Measurements from ENCODE around the gene EEF1A2. TPM values are rescaled to one million over a fixed set of nuclear protein-coding genes. Genes with fewer than 3 reads are reported as not detected.
"Not testable (repeated sequence)": the region's sequence is repeated elsewhere in the genome, so short reads cannot be mapped to it uniquely, and the experiment has no call there.

Gene EEF1A2
- total RNA-seq, 2 experiments from 2014 or later, result 0.12 to 0.17 TPM

DNA sequence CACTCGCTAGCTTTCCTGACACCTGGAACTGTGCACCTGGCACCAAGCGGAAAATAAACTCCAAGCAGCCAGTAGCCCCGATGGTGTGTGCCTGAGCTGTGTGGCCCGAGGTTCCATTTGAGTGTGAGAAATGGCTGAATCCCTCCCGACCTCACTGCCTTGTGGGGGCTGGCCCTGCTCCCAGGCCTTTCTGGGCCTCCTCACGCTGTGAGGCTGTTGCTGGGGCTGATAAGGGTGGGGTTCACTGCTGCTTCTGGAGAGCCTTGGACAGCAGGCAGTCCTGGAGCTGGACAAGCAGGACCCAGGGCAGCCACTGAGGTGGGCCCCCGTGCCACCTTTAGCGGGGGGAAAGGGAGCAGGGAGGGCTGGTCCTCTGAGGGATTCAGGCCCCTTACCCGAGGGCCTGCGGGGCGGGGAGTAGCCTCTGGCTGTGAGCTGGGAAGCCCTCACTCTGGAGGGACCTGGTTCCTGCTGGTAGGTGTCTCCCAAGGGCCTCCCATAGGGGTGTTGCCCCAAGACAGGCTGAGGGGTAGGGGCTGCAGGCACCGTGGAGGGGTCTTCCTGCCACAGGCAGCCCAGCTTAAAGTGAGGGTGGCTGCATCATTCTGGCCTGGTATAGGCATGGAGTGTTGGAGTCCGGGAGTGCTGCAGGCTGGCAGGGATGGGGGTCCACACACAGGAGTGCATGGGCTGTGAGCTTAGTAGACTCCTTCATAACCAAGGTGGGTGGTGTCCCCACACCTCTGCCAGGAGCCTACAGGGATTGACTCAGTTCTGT is 23.4 kb upstream of the EEF1A2 start:
- Mint-ChIP-seq H3K4me3 (peak overlapping the region; percentile 59), H3K27me3 (peaks cover 3% of the 10 kb centered on the region), H3K27ac (peak overlapping the region; percentile 62), H3K9me3 (peaks cover 8% of the 10 kb centered on the region), H3K36me3 (ENCODE audit: low read depth) (peaks cover 23% of the 10 kb centered on the region), H3K4me1 (peaks cover 12% of the 10 kb centered on the region)
- CTCF ChIA-PET, result interaction anchor here (0.6 to 2.3 kb wide), 6 partner anchors 12 to 598 kb away, joined by 3 to 21 read pairs (median 4); partner anchors contain the start of gene PTK6
- no peak for DNase-seq
- POLR2A ChIA-PET, result no interaction called here

DNA sequence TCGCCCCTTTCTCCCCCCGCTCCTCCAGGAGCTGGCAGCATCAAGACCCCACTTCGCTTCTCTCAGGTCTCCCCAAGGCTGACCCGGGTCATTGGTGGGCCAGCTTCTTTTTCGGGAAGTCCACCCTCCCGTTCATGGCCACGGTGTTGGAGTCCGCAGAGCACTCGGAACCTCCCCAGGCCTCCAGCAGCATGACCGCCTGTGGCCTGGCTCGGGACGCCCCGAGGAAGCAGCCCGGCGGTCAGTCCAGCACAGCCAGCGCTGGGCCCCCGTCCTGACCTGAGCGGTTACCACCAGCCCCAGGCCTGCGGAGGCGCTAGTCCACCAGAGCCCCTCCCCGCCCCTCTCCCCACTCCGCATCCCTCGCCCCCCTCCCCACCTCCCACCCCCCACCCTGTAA is 22.7 kb upstream of the EEF1A2 start:
- Mint-ChIP-seq H3K4me3 (peak overlapping the region; percentile 73), H3K27me3 (no peaks in the 10 kb centered on the region), H3K9me3 (peaks cover 8% of the 10 kb centered on the region), H3K36me3 (ENCODE audit: low read depth) (peaks cover 23% of the 10 kb centered on the region), H3K27ac (peak overlapping the region; percentile 81), H3K4me1 (peaks cover 12% of the 10 kb centered on the region)
- CTCF ChIA-PET, result interaction anchor here (1.0 to 2.3 kb wide), 5 partner anchors 13 to 536 kb away, joined by 3 to 21 read pairs (median 4); partner anchors contain the start of gene PTK6
- DNase-seq, result no peak
- POLR2A ChIA-PET, result interaction anchor here (0.7 kb wide), 1 partner anchor 25 kb away, joined by 3 read pairs; no protein-coding TSS in a partner anchor

DNA sequence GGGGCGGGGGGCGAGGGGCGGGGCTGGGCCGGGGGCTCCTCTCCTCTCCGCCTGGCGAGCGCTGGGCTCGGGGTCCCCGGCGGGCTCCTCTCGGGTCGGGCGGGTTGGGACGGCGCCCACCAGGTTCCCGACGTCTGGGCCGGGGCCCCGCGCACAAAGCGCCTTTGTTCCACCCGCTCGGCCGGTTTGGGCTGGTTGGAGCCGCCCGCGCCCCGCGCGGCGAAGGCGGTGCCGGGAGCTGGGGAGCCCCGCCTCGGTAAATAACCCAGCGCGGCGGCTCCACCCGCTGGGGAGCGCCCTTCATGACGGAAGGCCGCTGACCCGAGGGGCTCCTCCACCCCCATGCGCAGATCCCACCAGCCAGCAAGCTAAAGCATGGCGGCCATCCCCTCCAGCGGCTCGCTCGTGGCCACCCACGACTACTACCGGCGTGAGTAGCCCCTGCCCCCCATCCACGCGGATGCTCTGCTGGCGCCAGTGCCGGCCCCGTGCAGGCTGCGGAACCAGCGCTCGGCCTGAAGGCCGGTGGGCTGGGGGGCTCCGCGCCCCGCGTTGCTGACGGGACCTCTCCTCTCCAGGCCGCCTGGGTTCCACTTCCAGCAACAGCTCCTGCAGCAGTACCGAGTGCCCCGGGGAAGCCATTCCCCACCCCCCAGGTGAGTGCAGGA is 22.2 kb upstream of the EEF1A2 start:
- peaks cover 8% of the 10 kb centered on the region for H3K9me3 Mint-ChIP-seq
- H3K4me3 Mint-ChIP-seq, result peak overlapping the region; percentile 73
- H3K27ac Mint-ChIP-seq, result peak overlapping the region; percentile 81
- CTCF ChIA-PET, result interaction anchor here (0.6 to 2.3 kb wide), 7 partner anchors 13 to 536 kb away, joined by 3 to 21 read pairs (median 4); partner anchors contain the start of gene PTK6
- no peaks in the 10 kb centered on the region for H3K27me3 Mint-ChIP-seq
- H3K4me1 Mint-ChIP-seq, result peaks cover 12% of the 10 kb centered on the region
- POLR2A ChIA-PET, result interaction anchor here (0.7 kb wide), 2 partner anchors 24 to 307 kb away, joined by 3 read pairs; no protein-coding TSS in a partner anchor
- DNase-seq, result peak; percentile 77
- H3K36me3 Mint-ChIP-seq (ENCODE audit: low read depth), result peaks cover 23% of the 10 kb centered on the region

DNA sequence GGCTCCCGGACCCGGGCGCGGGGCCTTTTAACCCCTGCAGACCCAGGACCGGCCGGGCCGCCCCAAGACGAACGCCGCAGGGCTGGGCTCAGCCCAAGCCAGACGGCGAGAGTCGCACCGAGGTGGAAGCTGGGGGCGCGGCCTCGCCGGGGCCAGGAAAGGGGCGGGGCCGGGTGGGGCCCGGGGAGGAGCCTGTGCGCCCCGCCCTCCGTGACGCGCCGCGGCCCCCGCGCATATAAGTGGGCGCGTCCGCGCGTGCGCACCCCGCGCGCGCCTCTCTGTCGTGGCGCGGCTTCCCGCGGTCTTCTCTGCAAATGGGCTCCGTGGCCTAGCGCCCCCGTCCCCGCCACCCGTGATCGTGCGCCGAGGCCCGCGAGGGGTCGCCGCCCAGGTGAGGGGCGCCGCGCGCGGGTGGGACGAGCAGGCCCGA is 21.6 kb upstream of the EEF1A2 start, which contains the start of gene PPDPF:
TSS of gene PPDPF (plus strand) at position 262 of the 430 bp plus-strand sequence. CDS start 544 bp downstream, outside the sequence.
- peak within 1 kb of the TSS; percentile 90 for H3K27ac Mint-ChIP-seq
- peak within 1 kb of the TSS; percentile 73 for H3K4me3 Mint-ChIP-seq
- peak; percentile 84 for DNase-seq
- POLR2A ChIA-PET, result interaction anchor here (0.7 kb wide), 1 partner anchor 308 kb away, joined by 3 read pairs; no protein-coding TSS in a partner anchor
- peaks cover 3% of the 10 kb centered on the region for H3K27me3 Mint-ChIP-seq
- CTCF ChIA-PET, result interaction anchor here (0.6 to 2.3 kb wide), 7 partner anchors 14 to 537 kb away, joined by 3 to 21 read pairs (median 4); partner anchors contain the start of gene PTK6
- peaks cover 12% of the 10 kb centered on the region for H3K4me1 Mint-ChIP-seq
- peaks cover 23% of the 10 kb centered on the region for H3K36me3 Mint-ChIP-seq (ENCODE audit: low read depth)
- H3K9me3 Mint-ChIP-seq, result peaks cover 10% of the 10 kb centered on the region

DNA sequence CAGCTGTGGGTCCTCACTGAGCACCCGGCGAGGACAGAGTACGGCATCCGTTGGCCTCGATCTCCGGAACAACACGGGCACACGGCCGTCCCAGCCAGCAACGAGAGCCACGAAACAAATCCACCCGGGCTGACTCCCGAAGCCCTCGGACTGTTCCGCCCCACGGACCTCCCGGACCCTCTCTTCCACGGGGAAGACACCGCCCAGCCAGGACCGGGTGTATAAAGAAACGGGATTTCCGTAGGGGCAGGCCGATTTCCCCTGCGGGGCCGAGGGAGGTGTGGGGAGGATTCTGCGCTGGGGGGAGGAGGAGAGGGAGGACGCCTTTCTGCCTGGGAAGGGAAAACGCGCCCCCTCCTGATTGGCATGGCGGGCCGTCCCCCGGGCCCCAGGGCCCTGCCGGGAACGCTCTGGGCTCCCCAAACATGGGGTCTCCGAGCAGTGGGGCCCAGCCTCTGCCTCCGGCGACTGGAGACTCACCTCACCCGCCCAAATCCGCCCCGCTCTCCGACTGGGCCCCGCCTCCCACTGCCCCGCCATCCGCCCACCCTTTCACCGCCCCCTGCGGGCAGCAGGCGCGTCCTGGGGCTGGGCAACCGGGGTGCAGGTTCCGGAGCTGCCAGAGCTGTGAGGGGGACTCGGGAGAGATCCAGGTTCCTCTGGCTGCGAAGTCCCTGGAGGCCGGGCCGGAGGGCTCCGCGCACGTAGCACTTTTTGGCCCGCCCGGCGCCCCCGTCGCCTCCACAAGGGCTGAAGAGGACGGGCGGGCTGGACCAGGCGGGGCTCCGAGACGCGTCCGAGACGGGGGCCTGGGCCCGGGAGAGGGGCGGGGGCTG is 21.0 kb upstream of the EEF1A2 start:
- POLR2A ChIA-PET, result no interaction called here
- H3K27ac Mint-ChIP-seq, result peak overlapping the region; percentile 74

DNA sequence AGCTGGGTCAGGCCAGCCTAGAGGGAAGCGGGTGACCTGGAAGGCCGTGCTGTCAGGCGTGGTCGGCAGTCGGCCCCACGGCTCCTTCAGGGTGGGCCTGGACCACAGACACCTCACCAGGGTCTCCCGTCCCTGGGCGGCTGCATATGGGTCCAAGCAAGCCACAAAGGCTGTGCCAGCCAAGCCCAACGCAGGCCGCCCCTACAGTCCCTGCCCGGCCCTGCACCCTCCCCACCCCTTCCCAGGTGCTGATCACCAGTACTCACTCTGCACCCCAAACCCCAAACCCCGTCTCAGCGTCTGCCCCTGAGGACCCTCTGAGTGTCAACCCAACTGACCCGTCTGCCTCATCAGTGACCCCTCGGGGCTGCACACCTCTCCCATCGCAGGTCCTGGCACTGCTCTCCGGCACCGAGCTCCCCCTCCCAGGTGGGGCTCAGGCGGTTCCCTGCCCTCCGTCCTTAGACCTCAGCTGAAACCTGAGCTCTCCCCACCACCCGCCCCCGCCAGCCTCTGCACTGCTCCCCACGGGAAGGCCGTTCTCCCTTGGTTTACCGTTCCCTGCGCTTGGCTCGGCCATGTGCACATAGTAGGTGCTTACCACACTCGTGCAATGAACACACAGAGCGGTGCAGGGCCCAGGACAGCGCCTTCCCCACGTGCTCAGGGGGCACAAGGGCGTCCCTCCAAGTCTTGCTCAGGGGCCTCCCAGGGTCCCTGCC is 20.2 kb upstream of the EEF1A2 start:
- Mint-ChIP-seq H3K27me3 (peaks cover 14% of the 10 kb centered on the region), H3K4me3 (peak overlapping the region; percentile 67), H3K4me1 (peaks cover 13% of the 10 kb centered on the region), H3K36me3 (ENCODE audit: low read depth) (peaks cover 21% of the 10 kb centered on the region), H3K9me3 (peaks cover 19% of the 10 kb centered on the region), H3K27ac (peak overlapping the region; percentile 73)
- POLR2A ChIA-PET, result no interaction called here
- DNase-seq, result no peak
- CTCF ChIA-PET, result interaction anchor here (1.4 kb wide), 1 partner anchor 10 kb away, joined by 4 read pairs; no protein-coding TSS in a partner anchor

More for the DNA sequence above, 21.0 kb upstream of the EEF1A2 start:
- peaks cover 15% of the 10 kb centered on the region for H3K9me3 Mint-ChIP-seq
- CTCF ChIA-PET, result interaction anchor here (0.5 to 2.3 kb wide), 5 partner anchors 10 to 114 kb away, joined by 3 to 21 read pairs (median 4); partner anchors contain the start of gene PTK6
- H3K27me3 Mint-ChIP-seq, result peaks cover 9% of the 10 kb centered on the region
- H3K36me3 Mint-ChIP-seq (ENCODE audit: low read depth), result peaks cover 23% of the 10 kb centered on the region
- peaks cover 12% of the 10 kb centered on the region for H3K4me1 Mint-ChIP-seq
- DNase-seq, result peak; percentile 71
- H3K4me3 Mint-ChIP-seq, result peak overlapping the region; percentile 67

DNA sequence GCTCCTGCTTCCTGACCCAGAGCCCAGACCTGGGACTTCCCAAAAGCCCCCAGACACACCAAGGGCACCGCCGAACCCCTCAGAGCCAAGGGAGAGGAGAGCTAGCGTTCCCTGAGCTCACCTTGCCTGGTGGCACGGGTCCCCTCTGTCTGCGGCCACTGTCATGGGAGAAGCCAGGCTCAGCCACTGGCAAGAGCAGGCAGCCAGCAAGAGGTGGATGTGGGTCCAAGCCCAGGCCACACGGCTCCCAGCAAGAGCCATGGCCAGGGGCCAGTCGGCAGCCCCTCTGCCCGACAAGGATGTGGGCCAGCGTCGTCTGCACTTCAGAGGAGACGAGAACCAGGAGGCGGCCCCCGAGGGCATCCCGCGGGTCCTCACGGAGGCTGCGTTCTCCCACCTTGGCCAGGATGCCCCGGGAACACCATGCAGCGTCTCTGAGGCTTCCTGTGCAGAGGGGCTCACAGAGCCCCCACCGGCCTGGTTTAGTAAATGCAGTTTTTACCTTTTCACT is 19.5 kb upstream of the EEF1A2 start:
- peaks cover 18% of the 10 kb centered on the region for H3K9me3 Mint-ChIP-seq
- H3K27ac Mint-ChIP-seq, result no peak overlapping the region
- no peak overlapping the region for H3K4me3 Mint-ChIP-seq
- POLR2A ChIA-PET, result no interaction called here
- no peak for DNase-seq
- H3K4me1 Mint-ChIP-seq, result peaks cover 11% of the 10 kb centered on the region
- H3K36me3 Mint-ChIP-seq (ENCODE audit: low read depth), result peaks cover 15% of the 10 kb centered on the region
- peaks cover 17% of the 10 kb centered on the region for H3K27me3 Mint-ChIP-seq
- CTCF ChIA-PET, result interaction anchor here (1.4 to 1.7 kb wide), 2 partner anchors 11 to 22 kb away, joined by 4 to 7 read pairs; no protein-coding TSS in a partner anchor

DNA sequence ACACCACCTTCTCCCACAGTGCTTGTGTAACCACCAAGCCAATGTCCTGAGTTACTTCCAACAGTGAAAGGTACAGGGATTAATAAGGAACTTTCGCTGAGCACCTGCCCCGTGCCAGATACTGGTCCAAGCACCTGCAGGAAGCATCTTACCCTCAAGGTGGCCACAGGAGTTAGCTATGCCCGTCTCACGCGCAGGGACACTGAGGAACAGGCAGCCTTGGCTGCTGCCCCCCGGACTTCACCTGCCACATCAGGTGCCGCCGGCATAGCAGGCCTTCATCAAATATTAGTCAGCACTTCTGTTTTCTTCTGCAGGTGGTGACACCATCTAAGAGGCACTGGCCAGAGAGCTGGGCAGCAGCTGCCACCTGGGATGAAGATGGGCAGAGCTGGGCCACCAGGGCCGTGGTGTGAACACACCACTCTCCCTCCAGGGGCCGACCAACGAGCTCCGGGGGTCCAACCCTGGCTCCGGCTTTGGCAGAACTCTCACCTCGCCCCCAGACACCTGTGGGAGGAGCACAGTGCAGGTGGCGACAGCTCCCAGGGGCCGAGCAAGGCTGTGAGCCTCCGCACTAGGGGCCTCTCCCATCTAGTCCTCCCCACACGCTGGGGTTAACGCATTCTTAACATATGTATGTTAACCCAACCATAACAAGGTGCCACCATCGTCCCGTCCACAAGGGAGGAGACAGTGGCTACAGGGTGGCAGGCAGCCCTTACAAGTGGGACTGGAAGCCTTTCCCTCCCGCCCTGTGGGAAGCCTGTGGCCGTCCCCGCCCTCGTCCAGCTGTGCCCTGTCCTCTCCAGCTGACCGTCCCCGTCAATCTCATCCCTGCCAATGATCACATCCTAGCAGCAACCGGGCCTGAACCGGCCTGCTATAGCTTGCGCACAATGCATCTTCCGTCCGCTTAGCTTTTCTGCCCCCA is 18.8 kb upstream of the EEF1A2 start:
- peaks cover 10% of the 10 kb centered on the region for H3K4me1 Mint-ChIP-seq
- CTCF ChIA-PET, result interaction anchor here (1.7 kb wide), 1 partner anchor 21 kb away, joined by 7 read pairs; no protein-coding TSS in a partner anchor

DNA sequence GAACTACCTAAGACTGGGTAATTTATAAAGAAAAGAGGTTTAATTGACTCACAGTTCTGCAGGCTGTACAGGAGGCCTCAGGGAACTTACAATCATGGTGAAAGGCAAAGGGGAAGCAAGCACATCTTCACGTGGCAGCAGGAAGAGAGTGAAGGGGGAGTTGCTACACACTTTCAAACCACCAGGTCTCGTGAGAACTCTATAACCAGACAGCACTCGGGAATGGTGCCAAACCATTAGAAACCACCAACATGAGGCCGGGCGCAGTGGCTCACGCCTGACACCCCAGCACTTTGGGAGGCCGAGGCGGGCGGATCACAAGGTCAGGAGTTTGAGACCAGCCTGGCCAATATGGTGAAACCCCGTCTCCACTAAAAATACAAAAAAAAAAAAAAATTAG is 15.6 kb upstream of the EEF1A2 start:
- H3K4me1 Mint-ChIP-seq; H3K36me3 Mint-ChIP-seq (ENCODE audit: low read depth); H3K27ac Mint-ChIP-seq; H3K4me3 Mint-ChIP-seq; POLR2A ChIA-PET: not testable (repeated sequence)
- peaks cover 18% of the 10 kb centered on the region for H3K9me3 Mint-ChIP-seq
- CTCF ChIA-PET, result interaction anchor here (0.6 kb wide), 1 partner anchor 1409 kb away, joined by 3 read pairs; no protein-coding TSS in a partner anchor
- H3K27me3 Mint-ChIP-seq, result peaks cover 36% of the 10 kb centered on the region
- DNase-seq, result peak; percentile 6

More for the DNA sequence above, 18.8 kb upstream of the EEF1A2 start:
- Mint-ChIP-seq H3K9me3 (peaks cover 20% of the 10 kb centered on the region), H3K36me3 (ENCODE audit: low read depth) (peaks cover 9% of the 10 kb centered on the region), H3K27me3 (peaks cover 25% of the 10 kb centered on the region), H3K4me3 (no peak overlapping the region), H3K27ac (no peak overlapping the region)
- POLR2A ChIA-PET, result no interaction called here
- DNase-seq, result no peak

DNA sequence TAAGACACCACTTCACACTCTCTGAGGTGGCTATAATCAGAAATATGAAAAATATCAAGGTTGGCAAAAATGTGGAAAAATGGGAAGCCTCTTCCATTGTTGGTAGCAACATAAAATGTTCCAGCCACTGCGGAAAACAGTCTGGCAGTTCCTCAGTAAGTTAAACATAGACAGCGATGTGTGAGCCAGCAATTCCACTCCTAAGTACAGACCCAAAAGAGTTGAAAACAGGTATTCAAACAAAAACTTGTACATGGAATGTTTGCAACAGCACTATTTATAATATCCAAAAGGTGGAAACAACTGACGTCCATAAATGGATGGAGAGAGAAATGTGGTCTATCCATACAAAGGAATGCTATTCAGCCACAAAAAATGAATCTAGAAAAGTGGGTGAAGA is 14.3 kb upstream of the EEF1A2 start:
- CTCF ChIA-PET, result no interaction called here
- POLR2A ChIA-PET, result no interaction called here
- Mint-ChIP-seq H3K36me3 (ENCODE audit: low read depth) (peaks cover 2% of the 10 kb centered on the region), H3K27ac (no peak overlapping the region), H3K4me1 (peaks cover 2% of the 10 kb centered on the region), H3K27me3 (peaks cover 40% of the 10 kb centered on the region), H3K9me3 (peaks cover 18% of the 10 kb centered on the region), H3K4me3 (no peak overlapping the region)
- no peak for DNase-seq
